ENCODE measurements around the gene CYLC2.

The CYLC2 gene

DNA sequence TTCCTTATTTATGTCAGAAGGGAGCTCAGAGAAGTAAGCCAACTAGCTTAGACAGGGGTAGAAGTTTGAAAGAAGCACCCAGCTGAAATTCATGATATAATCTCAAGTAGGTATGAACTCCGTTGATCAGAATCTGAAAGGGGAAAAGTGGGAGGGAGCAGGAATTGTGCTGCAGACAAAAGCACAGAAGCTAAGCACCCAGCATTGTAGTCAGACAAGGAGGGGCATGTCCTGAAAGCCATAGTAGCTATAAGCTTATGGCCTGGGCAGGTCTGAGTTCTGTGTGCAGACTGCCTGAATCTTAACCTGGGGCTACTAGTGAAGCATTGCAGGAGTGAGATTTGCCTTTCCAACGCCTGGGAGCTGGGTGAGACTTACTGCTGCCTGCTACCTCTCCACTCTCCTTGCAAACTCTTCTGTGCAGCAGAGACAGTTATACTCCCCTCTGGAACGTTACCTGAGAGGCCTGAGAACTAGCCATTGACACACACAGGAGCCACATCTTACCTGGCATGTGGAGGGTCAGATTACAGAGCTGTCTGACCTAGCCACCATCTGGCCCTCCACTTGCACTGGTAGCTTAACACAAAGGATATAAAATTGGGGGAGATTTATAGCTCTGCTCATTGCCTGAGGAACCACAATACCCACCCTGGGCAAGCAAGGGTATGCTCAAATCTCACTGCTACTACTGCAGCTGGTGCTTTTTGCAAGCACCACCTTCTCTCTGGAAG, 9.8 kb upstream of the CYLC2 start:
- H3K36me3 ChIP-seq (replicated peaks; ENCODE audit: insufficient read depth, low read length) = no peaks in the 10 kb centered on the region
- no peak for DNase-seq
- no peak overlapping the region for H3K4me2 ChIP-seq (ENCODE audit: low read depth, low read length)

DNA sequence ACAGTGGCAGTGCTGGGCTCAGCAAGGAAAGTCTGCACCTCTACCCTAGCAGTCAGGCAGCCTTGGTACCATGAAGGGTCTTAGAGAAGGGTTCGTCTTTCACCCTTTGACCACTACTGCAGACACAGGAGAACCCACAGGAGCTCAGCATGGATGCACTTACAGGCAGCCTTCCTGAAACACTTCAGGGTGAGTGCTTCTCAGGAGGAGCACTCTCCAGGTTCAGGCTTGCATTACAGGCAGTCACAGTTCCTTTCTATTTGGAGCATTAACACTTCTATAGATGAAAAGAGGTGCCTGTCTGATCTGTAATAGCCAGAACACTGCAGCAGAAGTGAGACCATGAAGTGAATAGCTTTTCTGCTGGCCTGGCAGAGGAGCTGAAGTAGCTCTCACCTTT, 8.7 kb upstream of the CYLC2 start:
- Histone ChIP-seq H3F3A (ENCODE audit: insufficient read depth, low read length) (no peaks in the 10 kb centered on the region), H3K4me1 (ENCODE audit: low read length) (no peaks in the 10 kb centered on the region), H3K9me3 (replicated peaks; ENCODE audit: insufficient read depth, low read length) (no peaks in the 10 kb centered on the region), H3K36me3 (replicated peaks; ENCODE audit: insufficient read depth, low read length) (no peaks in the 10 kb centered on the region), H4K20me1 (ENCODE audit: insufficient read depth, low read length) (no peaks in the 10 kb centered on the region), H3K9ac (ENCODE audit: low read length) (no peak overlapping the region), H3K27me3 (replicated peaks; ENCODE audit: insufficient read depth, low read length) (no peaks in the 10 kb centered on the region), H2AFZ (ENCODE audit: low read length) (no peak overlapping the region), H3K4me2 (ENCODE audit: low read depth, low read length) (no peak overlapping the region), H3K27ac (ENCODE audit: low read length) (no peak overlapping the region), H3K79me2 (ENCODE audit: low read length) (no peaks in the 10 kb centered on the region), H3K9me2 (replicated peaks; ENCODE audit: insufficient read depth, low read length) (no peaks in the 10 kb centered on the region), H3K4me3 (ENCODE audit: low read length) (no peak overlapping the region)
- TF ChIP-seq EZH2phosphoT487 (IDR thresholded peaks at IDR 0.05; ENCODE audit: low read length) = no peak
- TF ChIP-seq, protein P1, sequence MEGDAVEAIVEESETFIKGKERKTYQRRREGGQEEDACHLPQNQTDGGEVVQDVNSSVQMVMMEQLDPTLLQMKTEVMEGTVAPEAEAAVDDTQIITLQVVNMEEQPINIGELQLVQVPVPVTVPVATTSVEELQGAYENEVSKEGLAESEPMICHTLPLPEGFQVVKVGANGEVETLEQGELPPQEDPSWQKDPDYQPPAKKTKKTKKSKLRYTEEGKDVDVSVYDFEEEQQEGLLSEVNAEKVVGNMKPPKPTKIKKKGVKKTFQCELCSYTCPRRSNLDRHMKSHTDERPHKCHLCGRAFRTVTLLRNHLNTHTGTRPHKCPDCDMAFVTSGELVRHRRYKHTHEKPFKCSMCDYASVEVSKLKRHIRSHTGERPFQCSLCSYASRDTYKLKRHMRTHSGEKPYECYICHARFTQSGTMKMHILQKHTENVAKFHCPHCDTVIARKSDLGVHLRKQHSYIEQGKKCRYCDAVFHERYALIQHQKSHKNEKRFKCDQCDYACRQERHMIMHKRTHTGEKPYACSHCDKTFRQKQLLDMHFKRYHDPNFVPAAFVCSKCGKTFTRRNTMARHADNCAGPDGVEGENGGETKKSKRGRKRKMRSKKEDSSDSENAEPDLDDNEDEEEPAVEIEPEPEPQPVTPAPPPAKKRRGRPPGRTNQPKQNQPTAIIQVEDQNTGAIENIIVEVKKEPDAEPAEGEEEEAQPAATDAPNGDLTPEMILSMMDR (IDR thresholded peaks at IDR 0.05; ENCODE audit: low read length) = no peak
- TF ChIP-seq EZH2 (optimal IDR thresholded peaks at IDR 0.05; ENCODE audit: low read depth, low read length) = no peak
- DNase-seq = no peak

More for the DNA sequence above, 9.8 kb upstream of the CYLC2 start:
- H3K4me3 ChIP-seq (ENCODE audit: low read length) = no peak overlapping the region
- no peak overlapping the region for H2AFZ ChIP-seq (ENCODE audit: low read length)
- no peak overlapping the region for H3K27ac ChIP-seq (ENCODE audit: low read length)
- no peaks in the 10 kb centered on the region for H3K9me2 ChIP-seq (replicated peaks; ENCODE audit: insufficient read depth, low read length)
- no peaks in the 10 kb centered on the region for H3K27me3 ChIP-seq (replicated peaks; ENCODE audit: insufficient read depth, low read length)
- no peak for TF ChIP-seq EZH2phosphoT487 (IDR thresholded peaks at IDR 0.05; ENCODE audit: low read length)
- TF ChIP-seq, protein P1 (IDR thresholded peaks at IDR 0.05; ENCODE audit: low read length) = no peak
- TF ChIP-seq EZH2 (optimal IDR thresholded peaks at IDR 0.05; ENCODE audit: low read depth, low read length) = no peak
- H3K9ac ChIP-seq (ENCODE audit: low read length) = no peak overlapping the region
- no peaks in the 10 kb centered on the region for H3K4me1 ChIP-seq (ENCODE audit: low read length)
- H4K20me1 ChIP-seq (ENCODE audit: insufficient read depth, low read length) = no peaks in the 10 kb centered on the region
- no peaks in the 10 kb centered on the region for H3F3A ChIP-seq (ENCODE audit: insufficient read depth, low read length)
- H3K9me3 ChIP-seq (replicated peaks; ENCODE audit: insufficient read depth, low read length) = no peaks in the 10 kb centered on the region
- H3K79me2 ChIP-seq (ENCODE audit: low read length) = no peaks in the 10 kb centered on the region

DNA sequence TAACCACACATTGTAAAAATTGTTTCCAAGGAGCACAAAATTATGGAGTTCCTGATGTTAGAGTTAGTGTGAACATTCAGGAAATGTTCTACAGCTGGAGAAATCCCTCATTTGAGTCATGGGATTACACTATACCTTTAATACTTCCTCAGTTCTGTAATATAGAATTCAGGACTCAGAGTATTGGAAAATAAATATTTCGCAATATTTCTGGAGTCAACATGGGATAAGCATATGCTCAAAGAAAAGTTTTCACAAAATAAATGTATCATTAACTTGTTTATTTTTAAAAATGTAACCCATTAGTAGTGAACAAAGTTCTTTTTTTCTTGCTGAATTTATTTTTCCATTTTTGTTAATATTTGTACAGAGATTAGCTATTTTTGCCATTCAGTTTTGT, 8.6 kb downstream of the CYLC2 start:
- no peaks in the 10 kb centered on the region for H3K79me2 ChIP-seq (ENCODE audit: low read length)
- H3K4me1 ChIP-seq (ENCODE audit: low read length) = no peaks in the 10 kb centered on the region
- no peak overlapping the region for H3K4me2 ChIP-seq (ENCODE audit: low read depth, low read length)
- no peak for DNase-seq
- H2AFZ ChIP-seq (ENCODE audit: low read length) = no peak overlapping the region
- no peaks in the 10 kb centered on the region for H3K9me2 ChIP-seq (replicated peaks; ENCODE audit: insufficient read depth, low read length)
- no peak overlapping the region for H3K4me3 ChIP-seq (ENCODE audit: low read length)
- no peak overlapping the region for H3K27ac ChIP-seq (ENCODE audit: low read length)
- H3K36me3 ChIP-seq (replicated peaks; ENCODE audit: insufficient read depth, low read length) = no peaks in the 10 kb centered on the region
- TF ChIP-seq EZH2phosphoT487 (IDR thresholded peaks at IDR 0.05; ENCODE audit: low read length) (no peak), EZH2 (optimal IDR thresholded peaks at IDR 0.05; ENCODE audit: low read depth, low read length) (no peak)
- TF ChIP-seq, protein P1 (IDR thresholded peaks at IDR 0.05; ENCODE audit: low read length) = no peak
- H4K20me1 ChIP-seq (ENCODE audit: insufficient read depth, low read length) = no peaks in the 10 kb centered on the region
- H3K27me3 ChIP-seq (replicated peaks; ENCODE audit: insufficient read depth, low read length) = no peaks in the 10 kb centered on the region
- H3K9ac ChIP-seq (ENCODE audit: low read length) = no peak overlapping the region
- no peaks in the 10 kb centered on the region for H3K9me3 ChIP-seq (replicated peaks; ENCODE audit: insufficient read depth, low read length)
- no peaks in the 10 kb centered on the region for H3F3A ChIP-seq (ENCODE audit: insufficient read depth, low read length)
